HT-29 (cell line): ENCODE measurements around the gene PTPRN2. TPM values are rescaled to one million over a fixed set of nuclear protein-coding genes. Genes with fewer than 3 reads are reported as not detected.

Experiments used
- DNase-seq: peaks from one replicate; pipeline ENCODE4 v3.0.0-alpha.2; 2015; ENCODE audit warnings: low spot score
- total RNA-seq: library from RNA; depleted of rRNA; stranded (reverse); fragments of >200 nt; shearing (Covaris generic); gene quantifications from 2 replicates; pipeline ENCODE4 v1.2.3, GENCODE V29; 2014

PTPRN2 gene
- total RNA-seq, 1 experiment from 2014 or later, result 1.7 TPM

DNA sequence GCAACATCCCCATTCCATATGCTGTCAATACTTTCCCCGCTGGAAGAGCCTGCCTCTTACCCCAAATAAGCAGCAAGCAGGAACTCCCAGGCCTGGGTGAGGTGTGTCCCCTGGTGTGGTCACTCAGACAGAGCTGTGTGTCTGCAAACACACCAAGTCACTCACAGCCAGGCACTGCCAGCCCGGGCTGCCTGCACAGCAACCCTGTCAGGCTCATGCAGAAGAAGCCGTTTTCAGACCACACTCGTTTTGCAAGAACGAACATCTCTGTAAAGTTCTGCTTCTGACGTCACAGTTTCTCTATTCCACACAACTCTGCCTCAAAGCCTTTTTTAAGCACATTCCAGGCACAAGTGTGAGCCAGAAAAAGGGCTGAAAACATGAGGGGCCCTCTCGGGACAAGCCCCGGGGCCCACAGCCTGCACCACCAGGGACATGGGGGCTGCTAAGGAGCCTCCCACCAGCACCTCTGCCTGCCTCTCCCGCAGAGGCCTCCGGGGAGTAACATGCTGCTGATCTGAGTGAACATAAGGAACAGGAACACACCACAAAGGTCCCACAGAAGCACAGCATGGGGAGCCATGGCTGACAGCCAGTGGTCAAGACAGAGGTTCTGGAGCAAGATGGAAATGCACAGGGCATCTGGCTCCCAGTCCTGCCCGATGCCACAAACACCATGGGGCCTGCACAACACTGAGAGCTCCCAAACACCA is 11.4 kb downstream of the PTPRN2 start:
- DNase-seq, result no peak

DNA sequence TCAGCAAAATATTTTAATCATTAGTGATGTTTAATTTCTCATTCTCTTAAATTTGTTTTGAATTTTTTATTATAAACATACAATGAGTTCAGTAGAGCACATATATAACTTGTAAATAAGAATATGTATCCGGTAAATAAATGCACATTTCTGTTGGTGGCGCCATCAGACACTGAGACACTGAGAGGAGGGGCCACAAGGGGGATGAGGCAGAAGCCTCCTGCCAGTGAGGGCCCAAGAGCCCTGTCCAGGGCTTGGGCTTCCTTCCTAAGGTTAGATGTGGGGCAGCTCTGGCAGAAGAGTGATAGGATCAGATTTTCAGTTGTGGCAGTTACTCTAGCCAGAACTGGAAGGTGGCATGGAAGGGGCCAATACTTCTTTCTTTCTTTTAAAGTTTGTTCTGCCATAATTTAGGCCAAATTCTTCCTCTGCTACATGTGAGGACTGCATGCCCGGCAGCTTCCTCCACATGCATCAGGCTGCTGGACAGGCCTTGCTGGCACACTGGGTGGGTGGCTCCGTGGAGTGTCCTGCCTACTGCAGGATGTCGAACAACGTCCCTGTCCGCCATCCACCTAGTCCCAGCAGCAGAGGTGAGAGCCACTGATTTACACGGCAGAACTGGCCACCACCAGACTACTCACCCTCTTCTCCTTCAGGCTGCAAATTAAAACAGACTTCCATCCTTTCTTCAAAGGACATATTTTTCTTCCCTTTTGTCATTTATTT is 13.2 kb downstream of the PTPRN2 start:
- no peak for DNase-seq

DNA sequence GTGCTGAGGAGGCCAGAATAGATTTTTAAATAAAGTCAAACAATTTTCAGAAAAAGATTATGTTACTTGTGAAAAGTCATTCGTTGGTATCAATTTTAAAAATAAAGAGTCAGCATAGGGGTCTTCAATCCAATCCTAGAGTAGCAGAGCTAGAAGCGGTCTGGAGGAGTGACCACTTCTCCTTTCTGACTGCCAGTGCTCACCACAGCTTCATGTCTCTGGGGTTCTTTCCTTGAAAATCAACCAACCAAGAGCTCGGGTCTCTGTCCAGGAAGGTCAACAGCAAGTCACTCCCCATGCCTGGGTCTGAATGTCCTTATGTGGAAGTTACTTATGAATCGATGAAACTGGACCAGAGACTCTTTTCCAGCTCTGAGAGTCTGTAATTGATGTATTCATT is 14.3 kb downstream of the PTPRN2 start:
- DNase-seq, result no peak

DNA sequence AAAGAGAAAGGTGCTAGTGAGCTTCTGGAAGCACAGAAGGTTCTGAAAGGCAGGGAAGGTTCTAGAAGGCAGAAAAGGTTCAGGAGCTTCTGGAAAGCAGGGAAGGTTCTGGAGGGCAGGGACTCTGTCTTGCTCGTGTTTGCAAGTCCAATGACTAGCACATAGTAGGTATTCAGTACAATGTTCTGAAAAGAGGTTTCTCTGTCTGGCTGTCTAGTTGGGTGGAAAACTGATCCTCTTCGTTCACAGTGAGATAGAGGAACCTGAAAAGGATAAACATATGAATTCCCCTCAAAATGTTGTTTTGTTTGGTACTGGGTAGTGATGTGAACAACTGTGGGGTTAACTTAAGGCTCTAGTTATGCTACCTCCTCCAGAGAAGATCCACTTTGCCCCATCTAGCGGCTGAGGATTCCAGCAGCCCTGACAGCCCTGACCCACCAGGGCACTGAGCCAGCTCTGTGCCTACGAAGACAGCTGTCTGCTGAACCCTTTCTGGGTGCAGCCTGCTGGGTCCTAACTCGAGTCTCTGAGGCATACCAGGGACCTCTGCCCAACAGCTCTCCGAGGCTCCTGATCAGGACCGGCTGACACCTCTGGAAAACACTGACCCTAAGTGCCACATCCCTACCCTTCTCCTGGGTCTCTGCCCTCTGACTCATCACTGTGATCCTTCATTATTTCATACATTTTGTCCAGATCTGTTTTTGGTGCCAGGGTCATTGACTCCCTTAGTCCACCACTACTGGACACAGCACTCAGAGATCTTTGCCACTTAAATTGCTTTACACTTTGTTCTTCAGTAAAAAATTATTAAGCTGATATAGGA is 15.4 kb downstream of the PTPRN2 start:
- DNase-seq, result peak; percentile 75

DNA sequence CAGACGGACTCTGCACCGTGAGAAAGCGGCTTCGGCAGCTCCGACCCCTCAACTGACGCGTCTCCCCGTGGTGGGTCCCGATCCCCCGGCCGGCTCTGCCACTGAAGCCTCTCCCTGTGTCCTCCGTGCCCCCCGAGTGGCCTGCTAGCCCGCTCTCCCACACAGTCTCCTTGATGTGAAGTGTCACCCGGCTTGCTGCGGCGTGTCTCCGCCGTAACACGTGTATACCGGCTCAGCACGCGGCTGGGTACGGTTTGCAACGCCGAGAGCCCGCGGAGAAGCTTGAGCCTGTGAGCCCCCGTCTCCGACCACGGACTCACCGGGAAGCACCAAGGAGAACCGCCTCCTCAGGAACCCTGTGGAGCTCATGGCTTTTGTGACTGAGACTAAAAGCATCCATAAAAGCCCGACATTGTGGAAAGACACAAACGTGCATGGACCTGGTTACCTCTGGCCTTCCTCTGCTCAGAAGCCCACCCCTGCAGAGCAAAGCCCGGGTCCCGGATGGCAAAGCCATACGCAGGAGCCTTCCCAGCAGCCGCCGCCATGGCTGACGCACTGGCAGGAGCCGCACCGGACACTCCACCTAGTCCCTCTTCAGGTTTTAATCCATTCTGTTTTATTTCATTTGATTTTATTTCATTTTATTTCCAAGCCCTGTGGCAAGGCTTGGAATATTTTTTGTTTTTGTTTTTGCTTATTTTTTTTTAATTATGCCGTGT is 17.0 kb downstream of the PTPRN2 start:
- DNase-seq, result no peak

DNA sequence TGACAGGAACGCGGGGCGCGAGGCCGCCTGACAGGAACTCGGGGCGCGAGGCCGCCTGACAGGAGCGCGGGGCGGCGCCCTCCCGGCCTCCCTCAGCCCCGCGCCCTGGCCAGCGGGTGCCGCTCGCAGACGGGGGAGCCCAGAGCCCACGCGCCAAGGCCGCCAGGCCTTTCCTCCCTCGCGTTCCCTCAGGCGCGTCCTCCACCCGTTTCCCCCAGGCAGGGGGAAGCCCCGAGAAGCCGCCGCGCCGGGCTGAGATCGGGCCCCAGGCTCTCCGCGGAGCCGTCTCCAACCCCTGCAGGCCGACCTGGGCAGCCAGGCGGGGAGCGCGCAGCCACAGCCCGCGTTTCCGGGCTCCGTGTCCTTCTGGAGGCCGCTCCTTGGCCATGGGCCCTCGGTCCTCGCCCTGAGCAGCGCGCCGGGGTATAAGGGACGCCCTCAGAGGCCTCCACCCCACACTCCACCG is 17.7 kb downstream of the PTPRN2 start:
- no peak for DNase-seq

DNA sequence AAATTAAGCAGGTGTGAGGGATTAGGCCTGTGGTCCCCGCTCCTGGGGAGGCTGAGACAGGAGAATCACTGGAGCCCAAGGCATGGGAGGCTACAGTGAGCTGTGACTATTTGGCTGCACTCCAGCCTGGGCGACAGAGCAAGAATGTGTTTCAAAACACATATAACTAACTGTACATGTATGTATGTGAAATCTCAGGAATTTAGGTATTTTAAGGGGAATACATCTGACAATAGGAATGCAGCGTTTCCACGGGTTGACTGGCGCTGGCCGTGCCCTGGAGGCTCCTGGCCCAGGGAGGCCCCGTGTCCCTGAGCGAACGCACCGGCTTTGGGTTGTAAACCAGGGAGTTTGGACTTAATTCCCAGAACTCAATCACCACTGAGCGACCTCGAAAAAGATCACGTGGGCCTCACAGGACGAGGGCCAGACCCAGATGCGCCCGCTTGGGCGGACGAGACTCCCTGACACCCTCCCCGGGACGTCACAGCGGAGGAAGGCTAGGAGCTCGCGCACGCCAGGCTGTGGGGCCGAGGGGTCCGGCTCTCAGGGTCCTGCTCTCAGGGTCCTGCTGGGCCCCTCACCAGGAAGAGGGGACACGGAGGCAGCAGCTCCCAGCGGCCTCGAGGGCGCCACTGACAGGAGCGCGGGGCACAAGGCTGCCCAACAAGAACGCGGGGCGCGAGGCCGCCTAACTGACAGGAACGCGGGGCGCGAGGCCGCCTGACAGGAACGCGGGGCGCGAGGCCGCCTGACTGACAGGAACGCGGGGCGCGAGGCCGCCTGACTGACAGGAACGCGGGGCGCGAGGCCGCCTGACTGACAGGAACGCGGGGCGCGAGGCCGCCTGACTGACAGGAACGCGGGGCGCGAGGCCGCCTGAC is 18.4 kb downstream of the PTPRN2 start:
- no peak for DNase-seq

DNA sequence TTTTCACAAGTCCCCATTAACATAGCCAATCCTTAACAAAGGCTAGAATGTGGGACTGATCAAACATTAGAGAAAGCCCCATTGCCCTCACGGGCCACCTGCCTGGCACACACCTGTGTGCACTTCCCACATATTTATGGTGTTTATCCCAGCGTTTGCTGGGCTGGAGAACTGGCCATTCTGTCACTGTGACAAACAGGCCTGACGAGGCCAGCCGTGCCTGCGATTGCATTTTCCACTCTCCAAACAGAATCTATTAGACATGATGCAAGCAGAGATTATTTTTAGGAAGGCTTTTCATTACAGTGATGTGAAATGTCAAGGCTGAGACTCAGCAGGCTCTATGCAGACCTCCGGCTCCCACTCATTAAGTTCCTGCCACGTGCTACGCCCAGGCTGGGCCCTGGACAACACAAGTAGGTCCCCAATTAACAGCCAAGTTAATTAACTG is 20.4 kb downstream of the PTPRN2 start:
- no peak for DNase-seq

DNA sequence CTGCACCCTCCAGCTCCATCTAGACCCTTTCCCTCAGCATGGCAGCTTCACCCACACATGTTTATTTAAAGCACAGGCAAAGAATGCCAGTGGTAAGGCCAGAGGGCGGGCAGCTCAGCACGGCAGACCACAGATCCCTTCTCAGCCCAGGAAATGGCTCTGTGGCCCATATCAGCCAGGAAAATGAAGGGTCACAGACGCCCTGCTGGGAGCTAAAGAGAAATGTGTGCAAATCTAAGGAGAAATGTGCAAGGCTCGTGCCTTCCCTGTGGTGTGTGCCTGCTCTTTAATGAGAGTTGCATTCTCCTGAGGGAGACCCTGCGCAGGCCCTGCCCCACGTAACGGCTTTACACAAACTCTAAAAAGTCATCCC is 23.0 kb downstream of the PTPRN2 start:
- no peak for DNase-seq

DNA sequence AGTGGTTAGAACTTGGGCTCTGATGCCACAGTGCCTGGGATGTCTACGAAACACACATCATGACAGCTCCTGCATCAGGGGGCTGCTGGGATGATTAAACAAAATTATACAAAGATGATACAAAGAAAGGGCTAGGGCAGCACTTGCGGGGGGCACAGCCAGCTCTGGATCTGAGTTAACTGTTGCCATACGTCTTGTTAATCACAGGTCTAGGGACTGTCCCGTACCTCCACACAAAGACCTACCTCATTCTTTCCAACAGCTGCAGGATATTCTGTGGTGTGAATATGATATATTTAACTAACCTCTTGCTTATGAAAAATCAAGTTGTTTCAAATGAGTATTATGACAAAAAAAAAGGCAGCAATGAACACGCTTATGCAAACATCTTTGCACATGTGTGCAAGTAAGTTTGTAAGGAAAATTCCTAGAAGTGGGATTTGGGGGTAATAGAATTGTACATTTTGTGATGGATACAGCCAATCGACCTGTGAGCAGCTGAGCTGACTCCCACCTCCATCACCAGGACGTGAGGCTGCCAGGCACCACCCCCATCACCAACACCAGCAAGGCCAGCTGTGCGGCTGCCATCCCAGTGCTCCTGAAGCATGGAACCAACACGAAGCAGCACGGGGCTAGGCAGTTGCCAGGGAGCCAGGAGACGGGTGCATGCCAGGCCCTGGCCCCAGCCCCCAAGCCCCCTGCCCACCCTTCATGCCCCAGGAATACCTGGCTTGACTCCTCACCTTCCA is 23.5 kb downstream of the PTPRN2 start:
- no peak for DNase-seq

DNA sequence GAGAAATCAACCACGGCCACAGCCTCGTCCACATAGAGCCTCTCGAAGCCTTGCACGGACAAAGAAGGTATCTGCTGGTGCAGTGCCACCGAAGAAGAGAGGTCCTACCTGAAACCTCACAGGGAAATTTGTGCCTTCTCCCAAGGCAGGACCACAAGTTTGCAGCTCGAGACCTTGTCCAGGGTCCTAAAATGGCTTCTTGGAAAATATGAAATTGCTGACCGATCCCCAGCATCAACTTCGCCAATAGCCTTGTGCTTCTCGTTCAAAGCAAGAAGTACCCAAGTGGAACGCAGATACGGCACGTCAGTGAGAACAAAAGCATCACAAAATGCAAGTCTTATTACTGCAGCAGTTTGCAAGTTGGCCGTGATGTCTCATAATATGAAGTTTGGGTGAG is 24.6 kb downstream of the PTPRN2 start:
- DNase-seq, result no peak

DNA sequence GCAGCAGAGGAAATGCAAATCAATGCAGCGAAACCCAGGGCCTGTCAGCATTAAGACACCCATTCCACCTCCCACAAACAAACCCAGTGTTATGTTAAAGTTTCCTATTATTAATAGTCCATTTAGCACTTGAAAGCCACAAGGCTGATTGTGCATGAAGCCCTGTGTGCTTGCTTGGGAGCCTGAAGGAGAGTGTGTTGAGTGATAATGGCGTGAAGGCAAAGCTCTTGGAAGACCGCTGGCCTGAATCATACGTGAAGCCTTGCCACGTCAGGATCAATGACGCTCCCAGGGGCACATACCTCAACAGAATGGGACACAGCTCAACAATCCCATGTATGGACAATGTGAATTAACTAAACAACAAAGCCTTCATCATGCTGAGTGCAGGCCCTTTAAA is 25.1 kb downstream of the PTPRN2 start:
- no peak for DNase-seq

DNA sequence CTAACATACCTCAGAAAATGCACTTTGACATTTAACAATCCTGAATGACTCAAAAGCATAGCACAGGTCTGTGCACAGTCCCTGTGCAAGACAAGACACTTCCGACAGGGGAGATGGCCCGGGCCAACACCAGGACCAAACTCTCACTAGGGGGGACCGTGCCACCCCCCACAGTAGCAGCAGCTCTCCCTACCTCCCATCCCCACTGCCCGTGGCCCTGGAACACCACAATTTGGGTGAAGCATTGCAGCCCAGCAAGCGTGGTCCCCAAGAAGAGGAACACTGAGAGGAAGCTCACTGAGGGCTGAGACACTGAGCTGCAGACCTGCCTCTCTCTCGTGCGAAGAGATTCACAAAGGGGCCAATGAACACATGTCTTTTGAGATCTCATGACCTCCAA is 26.0 kb downstream of the PTPRN2 start:
- DNase-seq, result no peak

DNA sequence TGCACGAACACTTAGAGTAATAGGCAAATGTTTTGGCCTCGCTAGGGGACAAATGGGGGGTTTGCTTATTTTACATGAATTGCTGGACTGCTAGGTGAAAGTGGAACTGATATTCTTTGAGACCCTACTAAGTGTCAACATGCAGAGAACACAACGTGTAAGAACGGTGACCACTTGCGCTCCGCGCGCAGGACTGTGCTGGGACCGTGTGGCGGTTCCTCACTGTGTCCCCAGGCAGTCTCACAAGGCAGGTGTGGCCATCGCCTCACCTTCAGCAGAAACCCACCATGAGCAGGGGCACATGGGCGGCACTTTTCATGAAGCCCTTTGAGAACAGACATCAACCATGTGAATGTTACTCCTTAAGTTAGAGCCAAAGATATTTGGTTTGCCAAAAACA is 27.2 kb downstream of the PTPRN2 start:
- DNase-seq, result no peak

DNA sequence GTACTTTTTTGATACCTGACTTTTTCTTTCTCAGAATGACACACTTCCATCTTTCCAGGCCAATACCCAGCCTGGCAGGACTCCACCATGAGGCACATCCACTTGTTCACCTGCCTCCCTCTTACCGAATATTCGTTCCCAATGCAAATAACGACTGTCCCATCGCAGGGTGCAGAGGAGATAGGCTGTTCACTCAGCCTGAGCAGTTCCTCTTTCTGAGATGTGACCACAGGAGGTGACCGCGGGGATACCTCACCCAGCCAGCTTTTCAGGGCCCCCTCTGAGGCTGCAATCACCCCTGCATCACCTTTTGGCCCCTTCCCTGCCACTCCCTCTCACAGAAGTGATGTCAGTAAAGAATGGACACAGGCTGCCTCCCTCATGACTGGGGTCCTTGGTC is 28.3 kb downstream of the PTPRN2 start:
- no peak for DNase-seq

DNA sequence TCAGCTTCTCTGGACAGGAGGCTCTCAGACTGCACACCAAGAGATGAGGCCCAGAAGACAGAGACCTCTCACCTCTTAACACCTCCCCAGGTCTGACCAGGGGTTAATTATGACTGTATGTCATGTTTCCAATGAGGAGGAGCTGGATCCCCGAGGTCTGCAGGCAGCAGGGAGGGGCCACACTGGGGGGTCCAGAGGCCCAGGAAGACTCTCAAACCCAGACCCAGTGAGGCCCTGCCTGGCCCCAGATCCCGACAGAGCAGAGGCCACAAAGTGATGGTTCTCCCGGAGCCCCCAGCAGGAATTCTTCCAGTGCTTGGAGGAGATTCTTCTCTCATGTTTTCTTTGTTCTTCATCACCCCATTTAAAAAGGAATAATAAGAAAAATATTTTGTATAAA is 28.8 kb downstream of the PTPRN2 start:
- DNase-seq, result no peak

DNA sequence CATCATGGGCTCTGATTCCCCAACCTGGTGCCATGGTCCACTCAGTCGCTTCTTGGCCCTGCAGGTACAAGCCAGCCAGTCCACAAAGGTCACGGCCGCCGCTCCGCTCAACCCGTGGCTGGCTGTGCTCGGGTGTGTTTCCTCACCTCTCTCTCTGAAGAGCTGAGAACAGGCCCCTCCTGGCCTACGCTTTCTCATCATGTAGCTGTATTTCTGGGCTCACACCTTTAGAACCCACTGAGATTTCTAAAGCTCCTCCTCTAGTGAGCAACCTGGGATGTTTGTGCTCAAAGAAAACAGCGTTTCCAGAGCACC is 30.2 kb downstream of the PTPRN2 start:
- DNase-seq, result no peak

DNA sequence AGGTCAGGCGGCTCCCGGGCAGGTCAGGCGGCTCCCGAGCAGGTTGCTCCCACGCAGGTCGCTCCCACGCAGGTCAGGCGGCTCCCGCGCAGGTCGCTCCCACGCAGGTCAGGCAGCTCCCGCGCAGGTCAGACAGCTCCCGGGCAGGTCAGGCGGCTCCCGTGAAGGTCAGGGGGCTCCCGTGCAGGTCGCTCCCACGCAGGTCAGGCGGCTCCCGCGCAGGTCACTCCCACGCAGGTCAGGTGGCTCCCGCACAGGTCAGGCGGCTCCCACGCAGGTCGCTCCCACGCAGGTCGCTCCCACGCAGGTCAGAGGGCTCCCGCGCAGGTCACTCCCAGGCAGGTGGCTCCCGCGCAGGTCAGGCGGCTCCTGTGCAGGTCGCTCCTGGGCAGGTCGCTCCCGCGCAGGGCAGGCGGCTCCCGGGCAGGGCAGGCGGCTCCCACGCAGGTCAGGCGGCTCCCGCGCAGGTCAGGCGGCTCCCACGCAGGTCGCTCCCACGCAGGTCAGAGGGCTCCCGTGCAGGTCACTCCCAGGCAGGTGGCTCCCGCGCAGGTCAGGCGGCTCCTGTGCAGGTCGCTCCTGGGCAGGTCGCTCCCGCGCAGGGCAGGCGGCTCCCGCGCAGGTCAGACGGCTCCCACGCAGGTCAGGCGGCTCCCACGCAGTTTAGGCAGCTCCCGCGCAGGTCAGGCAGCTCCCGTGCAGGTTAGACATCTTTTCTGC is 30.7 kb downstream of the PTPRN2 start:
- no peak for DNase-seq

DNA sequence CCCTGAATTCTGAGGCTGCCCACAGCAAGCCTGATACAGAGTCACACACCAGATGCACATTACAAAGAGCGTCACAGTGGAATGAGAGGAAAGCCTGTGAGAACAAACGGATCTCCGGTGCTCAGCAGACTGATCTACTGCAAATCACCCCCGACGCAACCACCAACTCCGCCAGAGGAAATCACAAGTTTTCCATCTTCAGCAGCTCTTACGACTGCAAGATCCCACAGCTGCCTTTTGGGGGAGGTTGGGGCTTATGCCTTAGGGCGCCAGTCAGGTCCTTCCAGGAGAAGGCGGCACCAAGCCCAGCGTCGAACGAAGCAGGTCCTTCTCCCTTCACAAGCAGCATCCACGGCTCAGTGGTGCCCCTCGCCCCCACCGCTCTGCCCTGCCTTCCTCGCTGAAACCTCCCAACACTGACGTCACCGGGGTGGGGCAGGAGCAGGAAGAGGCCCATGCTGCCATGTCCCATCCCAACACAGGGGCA is 32.5 kb downstream of the PTPRN2 start:
- no peak for DNase-seq
